NCI-H345 (cell line): Measurements from ENCODE around the gene RPS26.
"Not testable (repeated sequence)": the region's sequence is repeated elsewhere in the genome, so short reads cannot be mapped to it uniquely, and the experiment has no call there.

Experiments used
- DNase-seq: peaks from one replicate; lab custom pipeline; 2025; lab: John Stamatoyannopoulos, UW

The RPS26 gene

GRCh38 chr12:56041552-56042429 is at the start of gene RPS26:
TSS of gene RPS26 (plus strand) at chr12:56041918. CDS start at chr12:56042167, 249 bp downstream.
- DNase-seq: peak; percentile 99

GRCh38 chr12:55993230-55993853 is 48.4 kb upstream of the RPS26 start:
- DNase-seq: no peak

DNA sequence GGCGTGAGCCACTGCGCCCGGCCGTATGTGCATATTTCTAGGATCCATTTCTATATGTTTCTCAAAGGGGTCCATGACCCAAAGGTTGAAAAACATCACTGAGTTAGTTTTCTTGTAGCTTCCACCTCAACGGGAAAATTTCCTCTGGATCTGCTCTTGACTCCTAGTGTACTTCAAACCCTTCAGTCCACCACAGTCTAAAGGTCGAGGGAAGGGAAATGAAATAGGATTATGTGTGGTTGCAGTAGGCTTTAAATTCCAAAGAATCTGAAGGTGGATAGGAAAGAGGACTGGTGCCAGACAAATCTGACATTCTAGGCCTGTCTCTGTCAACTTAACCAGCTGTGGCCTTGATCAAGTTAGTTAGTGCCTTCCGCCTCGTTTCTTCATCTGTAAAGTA is 46.4 kb upstream of the RPS26 start:
- DNase-seq: no peak

- DNase-seq: peak; percentile 64
Measured at GRCh38 chr12:55996201-55996714, 45.5 kb upstream of the RPS26 start.

GRCh38 chr12:55996715-55997534 is 44.8 kb upstream of the RPS26 start, which contains the start of gene SUOX:
TSS of gene SUOX (plus strand) at chr12:55997276. CDS start at chr12:56002222, 4,946 bp downstream.
- DNase-seq: peak; percentile 89

DNA sequence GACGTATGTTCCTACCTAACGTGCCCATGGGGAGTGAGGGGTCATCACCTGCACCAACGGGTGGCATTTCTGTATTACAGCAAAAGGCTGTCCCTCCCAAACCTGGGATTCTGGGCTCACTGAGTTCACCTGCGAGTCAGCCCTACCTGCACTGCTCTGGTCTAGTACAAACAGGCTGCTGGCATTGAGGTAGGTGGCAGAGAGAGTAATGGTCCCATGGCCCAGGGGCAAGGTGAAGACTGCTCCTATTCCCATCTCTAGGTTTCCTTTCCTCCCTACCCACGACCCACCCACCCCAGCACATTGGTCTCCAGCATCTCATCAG is 44.2 kb upstream of the RPS26 start:
- no peak for DNase-seq

GRCh38 chr12:55999522-55999921 is 42.2 kb upstream of the RPS26 start:
- DNase-seq: not testable (repeated sequence)

DNA sequence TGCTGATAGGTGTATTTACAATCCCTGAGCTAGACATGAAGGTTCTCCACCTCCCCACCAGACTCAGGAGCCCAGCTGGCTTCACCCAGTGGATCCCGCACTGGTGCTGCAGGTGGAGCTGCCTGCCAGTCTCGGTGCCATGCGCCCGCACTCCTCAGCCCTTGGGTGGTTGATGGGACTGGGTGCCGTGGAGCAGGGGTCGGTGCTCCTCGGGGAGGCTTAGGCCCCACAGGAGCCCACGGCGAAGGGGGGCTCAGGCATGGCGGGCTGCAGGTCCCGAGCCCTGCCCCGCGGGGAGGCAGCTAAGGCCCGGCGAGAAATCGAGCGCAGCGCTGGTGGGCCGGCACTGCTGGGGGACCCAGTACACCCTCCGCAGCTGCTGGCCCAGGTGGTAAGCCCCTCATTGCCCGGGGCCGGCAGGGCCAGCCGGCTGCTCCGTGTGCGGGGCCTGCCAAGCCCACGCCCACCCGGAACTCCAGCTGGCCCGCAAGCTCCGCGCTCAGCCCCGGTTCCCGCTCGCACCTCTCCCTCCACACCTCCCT is 41.6 kb upstream of the RPS26 start:
- not testable (repeated sequence) for DNase-seq

- no peak for DNase-seq
Measured at GRCh38 chr12:56001487-56002100, 40.1 kb upstream of the RPS26 start.

- not testable (repeated sequence) for DNase-seq
Measured at GRCh38 chr12:56003376-56003775, 38.3 kb upstream of the RPS26 start.

GRCh38 chr12:56004211-56004610 is 37.5 kb upstream of the RPS26 start:
- no peak for DNase-seq

- peak; percentile 72 for DNase-seq
Measured at GRCh38 chr12:56007564-56008559, 33.9 kb upstream of the RPS26 start.

- DNase-seq: no peak
Measured at GRCh38 chr12:56010111-56010570, 31.6 kb upstream of the RPS26 start.

DNA sequence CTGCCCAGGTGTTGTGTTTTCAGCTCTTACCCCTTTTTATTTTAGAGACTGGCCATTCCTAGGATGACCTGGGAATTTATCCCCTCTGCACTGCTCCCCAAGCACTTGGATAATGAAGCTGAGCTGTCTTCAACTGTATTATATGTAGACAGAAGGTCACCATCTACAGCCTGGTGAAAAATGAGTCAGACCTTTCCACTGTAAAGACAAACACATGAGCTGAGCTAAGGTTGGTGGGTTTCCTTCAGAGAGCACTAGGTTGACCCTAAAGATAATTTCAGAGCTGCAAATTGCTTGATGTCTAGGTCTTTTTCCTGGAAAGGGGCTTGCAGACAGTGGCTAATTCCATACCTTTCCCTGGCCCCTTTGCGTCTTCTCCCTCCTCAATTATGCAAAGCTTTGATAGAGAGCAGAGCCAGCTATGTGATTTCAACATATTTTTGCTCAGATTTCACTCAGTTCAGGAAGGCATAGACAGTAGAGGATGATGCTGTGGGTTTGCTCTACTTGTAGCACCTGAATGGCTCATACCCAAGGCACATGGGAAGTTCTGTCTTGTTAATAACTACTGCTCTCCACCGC is 30.1 kb upstream of the RPS26 start:
- DNase-seq: no peak

- DNase-seq: no peak
Measured at GRCh38 chr12:56013482-56013881, 28.2 kb upstream of the RPS26 start.

DNA sequence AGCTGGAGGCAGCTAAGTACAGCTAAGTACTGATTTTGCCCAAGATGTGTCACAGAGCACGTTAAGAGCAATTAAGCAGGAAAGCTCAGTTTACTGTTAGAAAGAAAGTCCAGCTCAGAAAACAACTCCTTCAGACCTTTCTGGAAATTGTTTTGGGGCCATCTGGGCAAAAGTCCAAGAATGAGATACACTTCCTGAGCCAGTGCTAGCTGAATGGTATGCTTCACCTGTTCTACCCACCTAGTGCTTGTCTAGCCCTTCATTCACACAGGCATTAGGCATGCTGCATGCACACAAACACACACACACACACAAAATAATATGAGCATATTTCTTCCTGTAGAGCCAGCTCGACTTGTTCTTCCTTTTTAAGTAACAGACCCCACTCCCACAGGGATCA is 27.5 kb upstream of the RPS26 start:
- peak; percentile 14 for DNase-seq

- no peak for DNase-seq
Measured at GRCh38 chr12:56017181-56017580, 24.5 kb upstream of the RPS26 start.

DNA sequence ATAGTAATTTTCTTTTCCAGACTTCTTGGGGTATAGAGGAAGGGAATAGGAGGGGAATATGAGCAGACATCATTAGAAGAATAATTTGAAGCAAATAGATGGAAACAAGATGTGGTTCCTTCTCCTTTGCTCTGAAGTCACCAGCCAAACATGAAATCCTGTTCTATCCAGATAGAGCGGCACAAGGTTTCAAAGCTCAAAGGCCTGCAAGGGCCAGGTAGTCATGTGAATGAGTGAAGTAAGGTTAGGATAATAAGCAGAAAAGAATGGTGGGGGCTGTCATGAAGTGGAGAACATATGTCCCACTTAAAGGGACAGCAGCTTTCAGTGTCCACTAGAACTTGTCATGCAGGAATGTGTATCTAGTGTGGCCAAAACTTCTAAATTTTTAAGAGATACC is 23.4 kb upstream of the RPS26 start:
- DNase-seq: no peak

DNA sequence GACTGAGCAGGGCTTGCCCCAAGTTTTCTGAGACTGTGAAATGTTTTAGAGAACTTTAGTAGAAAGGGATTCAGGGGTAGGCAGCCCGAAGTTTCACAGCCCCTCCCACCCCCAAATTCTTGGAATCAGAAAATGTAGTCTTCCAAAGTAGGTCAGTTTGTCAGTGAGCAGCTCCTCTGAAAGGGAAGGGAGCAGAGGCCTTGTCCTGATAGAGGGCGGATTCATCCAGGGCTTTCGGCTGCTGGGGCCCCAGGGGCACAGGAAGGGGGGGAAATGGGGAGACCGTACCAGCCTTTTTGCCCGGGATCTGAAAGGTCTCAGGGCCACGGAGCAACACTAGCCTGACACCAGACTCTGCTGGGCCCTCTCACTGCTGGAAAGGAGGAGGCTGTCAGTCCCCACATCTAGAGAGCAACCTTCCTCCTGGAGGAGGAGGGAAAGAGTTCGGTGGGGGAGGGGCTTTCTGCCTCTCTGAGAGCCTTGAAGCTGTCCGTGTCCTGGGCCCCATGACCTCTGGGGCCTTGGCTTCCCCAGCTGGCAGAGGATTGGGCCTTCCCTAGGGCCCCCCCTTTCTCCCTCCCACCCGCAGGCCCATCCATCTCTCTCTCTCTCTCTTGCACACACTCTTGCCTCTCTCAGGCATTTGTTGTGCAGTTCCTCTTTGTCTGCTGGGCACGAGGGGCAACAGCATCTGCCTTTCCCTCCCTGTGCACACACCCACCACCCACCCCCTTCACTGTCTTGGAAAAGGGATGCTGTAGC is 21.1 kb upstream of the RPS26 start, which contains the start of gene IKZF4:
Gene IKZF4 (plus strand): TSS at position 621 of the 762 bp plus-strand sequence. CDS start 451 bp downstream, outside the sequence.
- no peak for DNase-seq
